NCI-H1092 (cell line): ENCODE results near the gene MOSPD3.
A peak's percentile ranks its signal among the peaks of the same experiment; 100 is the strongest.
"Not testable (repeated sequence)": the region's sequence is repeated elsewhere in the genome, so short reads cannot be mapped to it uniquely, and the experiment has no call there.

Experiments
- DNase-seq: peaks from one replicate; lab custom pipeline; 2025; lab: John Stamatoyannopoulos, UW

MOSPD3 gene, protein sequence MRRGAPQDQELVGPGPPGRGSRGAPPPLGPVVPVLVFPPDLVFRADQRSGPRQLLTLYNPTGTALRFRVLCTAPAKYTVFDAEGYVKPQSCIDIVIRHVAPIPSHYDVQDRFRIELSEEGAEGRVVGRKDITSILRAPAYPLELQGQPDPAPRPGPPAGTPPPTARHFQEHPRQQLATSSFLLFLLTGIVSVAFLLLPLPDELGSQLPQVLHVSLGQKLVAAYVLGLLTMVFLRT

DNA sequence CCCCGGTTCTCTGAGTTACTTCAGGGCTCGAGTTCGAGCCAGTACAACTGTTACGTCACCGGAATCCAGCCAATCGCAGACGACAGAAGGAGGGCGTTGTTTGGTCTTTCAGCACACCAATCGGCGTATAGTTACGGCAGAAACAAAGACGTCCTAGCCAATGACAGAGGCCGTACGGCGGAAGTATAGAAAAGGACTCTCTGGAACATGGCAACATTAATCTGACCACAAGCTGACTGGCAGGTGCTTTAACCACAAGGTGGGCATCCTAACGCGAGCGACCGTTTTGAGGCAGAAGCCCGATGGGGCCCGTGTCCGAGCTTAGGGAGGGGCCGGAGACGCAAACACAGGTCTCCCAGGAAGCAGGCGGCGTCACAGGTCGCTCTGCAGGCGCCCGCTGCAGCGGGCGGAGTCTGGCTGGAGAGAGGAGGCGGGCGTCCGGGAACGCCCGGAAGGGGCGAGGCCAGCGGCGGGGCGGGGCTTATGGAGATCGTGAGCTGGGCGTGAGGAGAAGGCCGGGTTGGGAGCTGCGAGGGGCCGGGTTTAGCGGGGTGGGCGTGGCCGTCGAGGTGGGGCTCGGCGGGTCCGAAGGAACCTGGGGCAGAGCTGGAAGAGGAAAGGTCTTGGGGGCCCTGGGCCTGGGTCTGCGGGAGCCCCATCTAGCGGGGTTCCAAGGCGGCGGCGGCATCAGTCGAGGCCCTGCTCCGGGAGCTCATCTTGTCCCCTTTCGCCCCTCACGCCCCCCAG is at the start of gene MOSPD3:
TSS of gene MOSPD3 (plus strand) at position 558 of the 747 bp plus-strand sequence. CDS start 252 bp downstream, outside the sequence.
- DNase-seq: peak; percentile 100

DNA sequence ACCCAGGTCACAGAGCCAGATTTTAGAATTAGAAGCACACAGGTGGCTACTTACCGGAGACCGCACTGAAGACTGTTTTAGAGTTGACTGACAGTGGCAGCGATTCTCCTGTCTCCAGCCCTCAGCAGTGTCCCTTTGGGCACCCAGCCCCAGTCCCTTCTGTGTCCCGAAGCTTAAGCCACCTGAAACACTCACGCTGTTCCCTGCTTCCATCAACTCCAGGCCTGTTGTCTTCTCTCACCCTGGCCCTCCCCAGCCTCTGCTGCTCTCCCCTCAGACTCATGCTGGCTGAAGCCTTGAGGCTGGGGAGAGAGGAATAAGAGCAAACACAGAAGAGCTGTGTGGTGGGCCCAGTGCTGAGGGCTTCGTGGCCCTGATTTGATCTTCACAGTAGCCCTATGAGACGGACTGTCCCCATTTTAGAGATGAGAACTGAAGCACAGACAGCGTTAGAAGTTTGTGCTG is 49.2 kb upstream of the MOSPD3 start:
- no peak for DNase-seq

DNA sequence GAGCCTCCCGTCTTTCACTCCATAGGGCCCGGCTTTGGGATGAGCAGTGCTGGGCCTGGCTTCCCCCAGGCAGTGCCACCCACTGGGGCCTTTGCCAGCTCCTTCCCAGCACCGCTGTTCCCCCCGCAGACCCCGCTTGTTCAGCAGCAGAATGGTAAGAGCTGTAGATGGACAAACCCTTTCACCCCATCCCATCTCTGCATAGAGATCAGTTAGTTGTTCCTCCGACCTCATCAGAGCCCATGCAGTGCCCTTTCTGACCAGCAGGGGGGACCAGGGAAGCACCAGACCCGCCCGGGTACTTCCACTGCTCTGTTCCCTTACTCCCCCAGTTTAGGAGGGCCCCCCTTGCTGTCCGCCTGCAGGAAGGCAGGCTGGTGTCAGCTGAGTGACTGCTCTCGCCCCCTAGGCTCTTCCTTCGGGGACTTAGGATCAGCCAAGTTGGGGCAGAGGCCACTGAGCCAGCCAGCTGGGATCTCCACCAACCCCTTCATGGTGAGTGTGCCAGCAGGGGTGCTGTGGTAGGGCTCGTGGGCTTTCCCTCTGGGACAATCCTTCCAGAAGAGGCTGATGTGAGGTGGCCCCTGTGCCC is 48.4 kb upstream of the MOSPD3 start:
- DNase-seq: no peak

DNA sequence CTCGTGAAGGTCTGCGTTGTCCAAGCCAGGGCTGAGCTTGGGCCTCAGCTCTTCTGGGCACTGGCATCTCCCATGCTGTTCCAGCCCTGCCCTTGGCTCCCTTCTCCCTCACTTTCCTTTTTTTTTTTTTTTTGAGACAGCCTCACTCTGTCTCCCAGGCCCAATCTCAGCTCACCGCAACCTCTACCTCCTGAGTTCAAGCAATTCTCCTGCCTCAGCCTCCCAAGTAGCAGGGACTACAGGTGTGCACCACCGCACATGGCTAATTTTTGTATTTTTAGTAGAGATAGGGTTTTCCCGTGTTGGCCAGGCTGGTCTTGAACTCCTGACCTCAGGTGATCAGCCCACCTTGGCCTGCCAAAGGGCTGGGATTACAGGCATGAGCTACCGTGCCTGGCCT is 47.9 kb upstream of the MOSPD3 start:
- not testable (repeated sequence) for DNase-seq

DNA sequence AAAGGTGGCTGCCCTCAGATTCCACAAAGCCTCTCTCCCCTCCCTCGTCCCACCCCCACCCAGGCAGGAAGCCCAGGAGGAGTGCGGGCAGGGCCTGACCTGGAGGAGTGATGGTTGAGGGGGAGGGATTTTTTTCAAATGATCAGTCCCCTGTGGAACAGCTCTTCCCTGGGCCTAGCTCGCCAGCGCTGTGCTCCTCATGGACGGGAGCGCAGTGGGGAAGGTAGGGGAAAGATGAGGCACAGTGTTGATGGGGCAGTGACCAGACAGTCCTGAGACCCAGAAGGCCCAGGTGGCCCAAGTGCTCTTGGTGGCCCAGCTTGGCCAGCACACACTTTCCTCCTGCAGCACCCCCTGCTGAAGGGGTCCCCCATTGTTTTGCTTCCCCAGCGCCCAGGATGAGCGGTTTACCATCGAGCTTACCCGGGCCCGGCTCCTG is 47.2 kb upstream of the MOSPD3 start:
- DNase-seq: no peak

DNA sequence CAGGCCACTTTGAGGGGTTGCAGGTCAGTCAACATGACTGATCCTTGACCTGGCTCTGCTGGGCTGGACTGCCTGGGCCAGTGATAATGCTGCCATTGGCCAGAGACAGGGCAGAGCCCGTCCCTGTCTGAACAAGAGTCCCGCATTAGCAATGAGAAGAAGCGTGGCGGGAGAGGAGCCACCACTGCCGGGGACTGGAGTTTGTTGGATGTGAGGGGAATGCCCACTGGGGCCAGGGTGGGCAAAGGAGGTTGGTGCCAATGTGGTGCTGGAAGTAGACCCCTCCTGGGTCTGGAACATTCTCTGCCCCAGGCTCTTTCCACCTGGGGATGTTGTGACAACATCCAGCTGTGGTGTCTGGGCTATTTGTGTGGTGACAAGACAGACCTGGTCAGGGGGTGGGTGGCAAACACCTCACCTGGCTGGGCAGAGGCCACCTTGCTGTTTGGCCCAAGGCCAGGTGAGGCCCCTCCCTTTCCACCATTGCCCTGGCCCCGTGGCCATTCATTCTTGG is 46.3 kb upstream of the MOSPD3 start:
- DNase-seq: no peak

DNA sequence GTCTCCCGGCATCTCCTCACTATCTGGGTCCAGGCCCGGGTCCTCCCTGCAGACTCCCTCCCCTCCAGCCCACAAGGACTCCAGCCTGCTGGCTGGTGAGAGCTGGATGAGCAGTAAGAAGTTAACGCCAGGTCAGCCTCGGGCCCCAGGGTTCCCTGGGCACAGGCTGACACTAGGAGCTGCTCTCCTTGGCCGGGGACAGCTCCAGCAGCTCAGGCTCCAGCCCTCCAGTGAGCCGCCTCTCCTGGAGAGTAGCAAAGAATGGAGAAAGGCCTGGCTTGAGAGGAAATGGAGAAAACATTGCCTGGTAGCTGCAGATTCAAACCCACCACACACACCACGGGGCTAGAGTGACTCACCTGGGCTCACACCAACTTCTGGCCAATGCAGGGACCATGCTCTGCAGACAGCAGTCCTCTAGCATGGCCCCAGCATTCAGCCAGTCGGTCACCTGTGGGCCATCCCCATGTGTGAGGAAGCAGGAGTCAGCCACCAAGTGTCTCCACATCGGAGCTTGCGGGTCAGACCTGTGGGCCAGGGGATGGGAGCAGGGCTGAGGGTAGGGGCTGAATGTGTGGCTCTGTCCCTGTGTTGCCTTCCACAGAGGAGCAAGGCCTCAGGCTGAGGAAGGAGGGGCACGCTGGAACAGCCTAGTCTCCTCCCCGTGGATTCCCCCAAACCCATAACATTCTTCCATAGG is 45.2 kb upstream of the MOSPD3 start:
- DNase-seq: no peak

DNA sequence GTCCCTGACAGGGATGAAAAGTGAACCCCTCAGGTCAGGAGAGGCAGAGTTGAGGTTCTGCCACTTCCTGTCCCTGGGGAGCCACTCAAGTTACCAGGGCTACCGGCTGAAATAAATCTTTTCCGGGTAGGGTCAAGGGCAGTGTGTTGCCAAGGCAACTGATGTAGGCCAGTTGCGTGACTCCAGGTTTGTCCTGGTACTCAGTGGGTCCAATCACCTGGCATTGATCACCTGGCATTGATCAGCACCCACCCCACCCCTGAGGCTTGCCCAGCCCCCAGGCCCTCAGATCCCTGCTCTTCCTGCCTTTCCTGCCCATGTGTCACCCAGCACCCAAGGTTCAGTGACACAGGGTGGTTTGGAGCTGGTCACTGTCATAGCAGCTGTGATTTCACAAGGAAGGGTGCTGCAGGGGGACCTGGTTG is 44.6 kb upstream of the MOSPD3 start:
- no peak for DNase-seq

DNA sequence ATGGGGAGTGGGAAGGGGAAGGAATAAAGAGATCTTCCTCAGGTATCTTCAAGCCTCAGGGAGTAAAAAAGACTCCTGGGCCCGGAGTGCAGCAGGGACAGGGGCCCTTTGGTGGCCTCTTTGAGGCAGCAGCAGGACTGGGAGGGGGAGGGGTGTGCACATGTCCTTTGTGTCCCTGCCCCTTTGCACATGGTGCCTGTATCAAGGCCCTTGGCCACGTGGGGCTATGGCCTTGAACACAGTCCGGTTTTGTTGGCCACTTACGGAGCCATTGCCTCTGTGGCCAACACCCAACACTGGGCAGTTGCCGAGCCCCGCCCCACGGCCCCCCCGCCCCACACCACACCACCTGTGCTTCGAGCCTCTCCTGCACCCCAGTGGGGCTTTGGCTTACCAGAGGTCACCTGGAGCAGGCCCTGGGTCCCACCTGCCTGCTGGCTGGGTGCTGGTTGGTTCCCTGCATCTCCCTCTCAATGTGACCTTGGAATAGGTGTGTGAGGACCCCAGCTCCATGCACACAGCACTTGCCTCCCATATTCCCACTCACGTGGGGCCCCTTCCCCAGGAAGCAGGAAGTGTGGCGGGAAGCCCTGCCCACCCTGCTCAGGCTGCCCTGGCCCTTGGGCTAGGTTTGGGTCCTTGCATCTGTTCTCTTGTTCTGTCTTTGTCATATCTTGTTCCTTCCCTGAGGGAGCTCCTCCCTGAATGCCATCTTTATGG is 44.0 kb upstream of the MOSPD3 start:
- DNase-seq: no peak

DNA sequence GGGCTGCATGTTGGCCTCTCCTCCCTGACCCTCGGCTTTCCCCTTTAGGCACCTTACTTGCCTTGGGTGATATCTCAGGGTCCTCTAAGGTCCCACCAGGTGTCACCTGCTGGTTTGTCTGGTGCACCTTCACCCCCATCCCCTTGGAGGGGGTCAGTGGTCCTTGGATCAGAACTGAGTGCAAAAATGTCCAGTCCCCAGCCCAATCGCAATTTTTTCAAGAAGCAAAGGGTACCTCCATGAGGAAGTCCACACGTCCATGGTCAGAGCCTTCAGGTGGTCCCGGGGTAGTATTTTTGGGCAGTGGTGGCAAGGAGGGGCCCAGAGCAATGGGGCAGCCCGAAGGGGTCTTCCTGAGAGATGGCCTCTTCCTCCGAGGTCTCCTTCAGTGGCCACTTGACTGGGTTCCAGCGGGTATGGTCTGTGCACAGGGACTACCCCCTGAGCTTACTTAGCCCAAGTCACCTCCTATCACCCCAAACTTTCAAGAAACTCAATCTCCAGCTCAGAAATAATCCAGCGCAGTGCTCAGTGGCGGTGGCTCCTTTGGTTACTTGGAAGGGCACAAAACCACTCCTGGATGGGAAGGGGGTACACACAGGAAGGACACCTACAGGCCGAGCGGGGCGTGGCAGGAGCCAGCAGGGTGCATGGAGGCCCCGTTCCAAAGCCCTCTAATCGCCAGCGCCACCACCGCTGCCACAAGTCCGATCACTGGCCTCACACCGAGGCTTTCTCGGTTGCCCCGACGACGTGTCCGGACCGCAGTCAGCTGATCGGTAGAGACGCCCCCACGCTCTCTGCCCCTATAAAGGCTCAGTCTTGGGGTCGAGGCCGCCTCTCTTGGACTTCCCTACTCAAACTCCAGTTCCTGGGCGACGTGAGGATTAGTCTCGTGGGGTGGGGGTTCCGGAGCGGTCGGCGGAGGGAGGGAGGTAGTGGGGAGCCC is 43.2 kb upstream of the MOSPD3 start:
- DNase-seq: peak; percentile 61

DNA sequence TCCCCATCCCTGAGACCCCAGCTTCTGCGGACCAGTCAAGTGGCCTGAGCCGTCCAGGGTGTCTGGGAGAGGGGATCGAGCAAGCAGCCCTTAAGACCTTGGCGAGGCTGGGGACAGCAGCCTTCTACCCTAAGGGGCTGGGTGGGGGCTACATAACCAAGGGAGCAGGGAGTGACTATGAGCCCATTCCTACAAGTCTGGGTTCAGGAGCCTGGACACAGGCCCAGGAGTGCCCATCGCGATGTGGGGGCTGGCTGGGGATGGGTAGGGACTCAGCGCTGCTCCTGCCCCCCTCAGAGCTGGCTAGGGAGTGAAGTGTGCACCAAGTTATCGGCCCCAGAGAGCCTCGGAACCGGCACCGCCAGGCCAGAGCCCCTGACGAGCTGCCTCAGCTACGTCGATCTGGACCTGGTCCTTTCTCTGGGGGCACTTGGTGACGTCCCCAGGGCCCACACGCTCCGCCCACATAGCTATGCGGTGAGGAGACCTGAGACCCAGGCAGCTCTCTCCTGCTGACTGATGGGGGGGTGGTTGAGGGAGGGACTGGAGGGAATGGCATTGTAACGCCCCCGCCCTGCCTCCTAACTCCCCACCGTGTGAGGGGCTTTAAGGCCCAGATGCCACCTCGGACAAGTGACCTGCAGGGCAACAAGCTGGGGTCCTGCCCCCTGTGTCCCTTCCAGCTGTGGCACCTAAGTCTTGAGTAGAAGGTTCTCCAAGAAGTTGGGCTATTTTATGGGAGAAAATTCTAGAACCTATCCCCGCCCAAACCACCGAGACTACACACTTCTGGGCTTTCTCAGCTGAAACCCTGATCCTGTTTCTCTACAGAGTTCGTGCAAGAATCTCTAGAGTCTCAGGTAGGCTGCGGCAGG is 41.1 kb upstream of the MOSPD3 start:
- DNase-seq: no peak

DNA sequence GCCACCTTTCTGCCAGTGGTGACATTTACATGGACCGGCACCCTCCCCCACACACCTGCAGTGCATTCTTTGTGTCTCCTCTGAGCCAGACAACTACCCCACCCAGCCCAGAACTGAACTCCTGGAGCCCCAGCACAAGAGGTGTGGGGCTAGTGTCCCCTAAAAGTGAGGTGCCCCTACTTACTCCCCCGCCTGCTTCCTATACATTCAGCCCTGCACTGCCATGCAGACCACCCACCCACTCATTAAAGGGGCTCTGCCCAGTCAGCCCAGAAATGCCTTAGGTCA is 40.6 kb upstream of the MOSPD3 start:
- DNase-seq: no peak

DNA sequence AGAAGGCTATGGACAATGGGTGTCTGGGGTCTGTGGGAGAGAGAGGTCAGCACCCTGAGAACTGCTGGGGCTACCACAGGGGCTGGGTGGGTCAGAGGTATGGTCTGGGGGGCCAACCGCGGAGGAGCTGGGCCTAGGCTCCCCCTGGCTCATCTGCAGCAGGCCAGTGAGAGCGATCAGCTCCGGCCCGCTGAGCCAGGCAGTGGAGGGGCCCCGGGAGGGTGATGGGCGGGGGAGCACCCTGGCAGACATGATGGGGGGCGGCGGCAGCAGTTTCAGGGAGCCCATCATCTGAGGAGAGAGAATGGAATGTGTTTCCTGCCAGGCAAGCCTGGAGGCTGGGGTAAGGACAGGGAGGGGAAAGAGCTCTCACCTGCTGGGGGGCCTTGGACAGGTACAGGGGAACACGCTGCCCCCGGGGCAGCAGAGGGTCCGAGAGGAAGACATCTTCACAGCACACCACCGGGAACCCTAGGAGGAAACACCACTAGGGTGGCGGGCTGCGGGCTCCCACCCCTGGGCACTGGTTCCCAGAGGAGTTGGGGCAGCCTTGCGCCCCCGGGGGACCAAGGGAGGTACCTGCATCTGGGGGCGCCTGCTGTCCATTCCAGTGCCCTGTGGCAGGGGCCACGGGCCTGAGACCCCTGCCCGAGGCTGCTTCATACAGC is 39.9 kb upstream of the MOSPD3 start:
- DNase-seq: no peak

DNA sequence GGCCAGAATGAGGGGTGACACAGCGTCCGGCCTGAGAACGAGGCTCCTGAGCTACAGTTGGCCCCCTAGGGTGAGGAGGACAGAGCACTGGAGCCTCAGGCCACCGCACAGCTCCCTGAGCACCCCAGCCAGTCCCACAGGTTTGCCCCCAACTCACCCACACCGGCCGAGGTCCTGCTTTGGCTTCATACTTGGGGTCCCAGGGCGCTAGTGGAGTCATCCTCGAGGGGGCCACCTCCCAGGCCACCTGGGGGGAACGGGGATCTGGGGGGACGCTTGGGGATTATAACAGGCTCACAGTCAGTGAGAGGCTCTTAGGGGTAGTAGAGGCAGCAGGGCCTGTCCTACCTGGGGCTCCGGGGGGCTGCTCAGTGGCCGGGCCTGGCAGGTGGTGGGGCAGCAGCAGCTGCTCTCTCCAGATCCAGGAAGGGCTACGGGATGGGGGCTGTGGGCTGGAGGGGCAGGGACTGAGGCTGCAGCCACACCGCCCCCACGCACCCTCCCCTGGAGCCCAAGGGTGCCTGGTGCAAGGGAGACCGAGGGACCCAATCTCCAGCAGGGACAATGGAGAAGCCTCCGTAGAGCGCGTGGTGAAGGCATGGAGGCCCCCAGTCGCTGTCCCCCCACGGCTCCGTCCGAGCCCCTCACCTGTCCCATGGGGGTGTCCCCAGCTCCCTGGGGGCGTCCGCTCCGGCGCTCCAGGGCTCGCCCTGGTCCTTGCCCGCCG is 39.2 kb upstream of the MOSPD3 start:
- DNase-seq: no peak

DNA sequence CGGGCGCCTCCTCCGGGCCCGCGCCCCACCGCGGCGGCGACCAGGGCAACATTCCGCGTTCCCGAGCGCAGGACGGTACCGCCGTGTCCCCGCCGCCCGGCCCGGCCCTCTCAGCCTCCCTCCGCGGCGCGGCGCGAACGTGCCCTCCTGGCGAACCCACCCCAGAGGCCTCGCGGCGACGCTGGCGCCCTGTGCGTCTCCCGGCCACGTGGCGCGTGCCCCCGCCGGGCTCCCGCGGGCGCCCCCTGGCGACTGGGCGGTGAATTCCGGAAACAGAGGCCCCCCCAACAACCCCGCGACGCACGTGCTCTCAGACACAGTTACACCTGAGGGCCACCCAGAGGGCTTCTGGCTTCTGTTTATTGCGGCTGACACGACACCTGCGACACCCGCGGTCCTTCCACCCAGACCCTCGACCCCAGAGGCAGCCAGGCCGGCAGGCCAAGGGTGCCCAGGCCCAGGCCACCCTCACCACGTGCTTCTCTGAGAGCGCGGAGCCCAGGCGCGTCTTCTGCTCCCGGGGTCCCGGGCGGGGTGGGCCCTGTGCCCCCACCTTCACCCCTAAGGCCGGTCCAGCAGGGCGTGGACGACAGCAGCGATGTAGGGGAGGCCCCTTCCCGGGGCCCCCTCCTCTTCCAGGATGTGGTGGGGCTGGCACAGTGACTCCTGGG is 38.5 kb upstream of the MOSPD3 start, which contains the start of gene SAP25:
TSS of gene SAP25 (minus strand) at position 210 of the 671 bp plus-strand sequence. CDS start at position 52, 158 bp downstream.
- no peak for DNase-seq

DNA sequence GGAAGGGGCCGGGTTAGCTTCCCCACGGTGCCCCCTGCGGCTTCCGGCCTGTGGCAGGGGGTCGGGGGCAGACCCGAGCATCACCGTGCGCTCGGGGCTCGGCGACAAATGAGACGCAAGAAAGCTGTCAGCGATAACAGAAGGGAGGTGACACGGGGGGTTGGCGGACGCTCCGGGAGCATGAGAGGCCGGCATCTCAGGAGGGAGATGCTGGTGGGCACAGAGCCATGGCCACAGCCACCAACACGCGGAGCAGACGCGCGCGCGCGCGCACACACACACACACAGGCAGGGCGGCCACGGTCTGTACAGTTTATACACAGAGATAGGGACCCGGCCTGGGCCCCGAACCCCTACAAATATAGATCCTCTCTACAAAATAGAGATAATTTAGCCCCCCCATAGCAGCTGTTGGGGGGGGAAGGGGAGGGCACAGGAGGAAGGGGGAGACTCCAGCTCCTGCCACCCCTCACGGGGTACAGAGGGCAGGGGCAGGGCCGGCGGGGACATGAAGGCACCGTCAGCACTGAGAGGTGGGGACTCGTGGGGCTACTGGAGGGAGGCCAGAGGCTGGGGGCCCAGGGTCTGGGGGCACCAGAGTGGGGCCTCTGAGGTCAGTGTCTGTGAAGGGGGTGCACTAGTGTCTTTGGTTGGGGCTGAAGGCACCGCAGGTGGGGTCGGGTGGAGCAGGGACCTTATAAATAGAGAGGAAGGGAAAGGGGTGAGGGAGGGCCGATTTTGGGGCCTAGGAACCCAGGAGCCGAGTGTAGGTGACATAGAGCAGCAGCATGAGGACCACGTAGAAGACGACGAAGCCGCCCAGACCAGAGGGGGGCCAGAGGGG is 37.8 kb upstream of the MOSPD3 start:
- DNase-seq: no peak

DNA sequence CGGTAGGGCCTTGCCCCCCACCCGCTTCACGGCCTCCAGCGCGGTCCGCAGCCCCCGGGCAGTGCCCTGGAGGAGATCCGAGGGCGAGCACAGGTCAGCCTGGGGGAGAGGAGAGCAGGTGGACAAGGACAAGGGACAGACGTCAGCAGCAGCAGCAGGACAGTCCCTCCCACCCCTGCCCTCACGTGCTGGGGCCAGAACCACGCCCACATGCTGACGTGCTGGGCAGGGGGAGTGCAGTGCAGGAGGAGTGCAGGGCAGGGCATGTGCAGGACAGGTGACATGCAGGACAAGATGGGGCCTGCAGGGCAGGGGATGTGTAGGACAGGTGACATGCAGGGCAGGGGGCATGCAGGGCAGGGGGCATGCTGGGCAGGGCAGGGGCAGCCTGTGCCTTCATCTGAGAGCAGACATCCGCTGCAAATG is 37.1 kb upstream of the MOSPD3 start:
- no peak for DNase-seq
